NB4 (cell line): ENCODE measurements around the gene TCTN3.

Experiments
- CTCF ChIP-seq: IDR thresholded peaks from one replicate; pipeline ENCODE4 v1.5.1; 2012; ENCODE audit warnings: low read depth, low read length
- MAX ChIP-seq: IDR thresholded peaks from 2 replicates; pipeline ENCODE4 v1.6.1; 2011; ENCODE audit warnings: low read depth, low read length
- MYC ChIP-seq: IDR thresholded peaks from 2 replicates; pipeline ENCODE4 v1.6.1; 2011; ENCODE audit warnings: low read depth, low read length
- POLR2A ChIP-seq: IDR thresholded peaks from 2 replicates; pipeline ENCODE4 v1.6.1; 2011; ENCODE audit warnings: mild to moderate bottlenecking; ENCODE audit not compliant: insufficient read length; ENCODE audit errors: extremely low read depth

- no peak for TF ChIP-seq CTCF
- no peak for TF ChIP-seq POLR2A
- no peak for TF ChIP-seq MAX
- TF ChIP-seq MYC, result no peak
Observed at GRCh38 chr10:95657250-95657649, 36.5 kb downstream of the TCTN3 start.
